ENCODE results near the gene LRP1. TPM values are rescaled to one million over a fixed set of nuclear protein-coding genes. Genes with fewer than 3 reads are reported as not detected.
A peak's percentile ranks its signal among the peaks of the same experiment; 100 is the strongest.

LRP1 gene
- total RNA-seq, 2 experiments from 2014 or later, result 1.1 to 4.4 TPM

GRCh38 chr12:57177354-57177753, 49.1 kb downstream of the LRP1 start:
- H4K20me1 ChIP-seq (ENCODE audit: insufficient read depth, low read length), result no peaks in the 10 kb centered on the region
- no peaks in the 10 kb centered on the region for H3K79me2 ChIP-seq (ENCODE audit: insufficient read depth, low read depth, low read length)
- no peak overlapping the region for H2AFZ ChIP-seq (ENCODE audit: low read length)
- POLR2A ChIA-PET, result no interaction called here
- H3K27ac ChIP-seq (ENCODE audit: low read depth, low read length, poor library complexity, severe bottlenecking), result no peak overlapping the region
- H3K4me1 ChIP-seq (ENCODE audit: insufficient read depth, low read length, poor library complexity, severe bottlenecking), result peaks cover 9% of the 10 kb centered on the region
- H3K4me2 ChIP-seq (ENCODE audit: low read length), result peak overlapping the region; percentile 26; the same call in 1 of the 2 replicates
- intact Hi-C loops (cut with micrococcal nuclease; ENCODE audit: unreplicated experiment), result no loop called here
- CTCF ChIA-PET (ENCODE audit: unreplicated experiment), result no interaction called here
- H3K4me3 ChIP-seq (ENCODE audit: low read depth, low read length, poor library complexity, severe bottlenecking), result no peak overlapping the region
- TF ChIP-seq CTCF (conservative IDR thresholded peaks at IDR 0.05; ENCODE audit: low read length), result no peak
- TF ChIP-seq EZH2phosphoT487 (IDR thresholded peaks at IDR 0.05; ENCODE audit: borderline replicate concordance, low read depth, low read length), result no peak
- DNase-seq (ENCODE audit: low spot score), result no peak
- no peaks in the 10 kb centered on the region for H3K9me2 ChIP-seq (ENCODE audit: insufficient read depth, low read length)
- H3K9me3 ChIP-seq (ENCODE audit: low read length), result no peaks in the 10 kb centered on the region
- H3K36me3 ChIP-seq (ENCODE audit: insufficient read depth, low read length), result no peaks in the 10 kb centered on the region
- BruUV-seq (replicated peaks), result no TSS peak

GRCh38 chr12:57178213-57178612, 49.9 kb downstream of the LRP1 start:
- no peak for TF ChIP-seq EZH2phosphoT487 (IDR thresholded peaks at IDR 0.05; ENCODE audit: borderline replicate concordance, low read depth, low read length)
- no peak for TF ChIP-seq CTCF (conservative IDR thresholded peaks at IDR 0.05; ENCODE audit: low read length)
- Histone ChIP-seq H3K4me1 (ENCODE audit: insufficient read depth, low read length, poor library complexity, severe bottlenecking) (peaks cover 9% of the 10 kb centered on the region), H3K9me2 (ENCODE audit: insufficient read depth, low read length) (no peaks in the 10 kb centered on the region), H2AFZ (ENCODE audit: low read length) (no peak overlapping the region), H3K4me2 (ENCODE audit: low read length) (peak overlapping the region; percentile 26; the same call in 1 of the 2 replicates), H3K9me3 (ENCODE audit: low read length) (no peaks in the 10 kb centered on the region), H4K20me1 (ENCODE audit: insufficient read depth, low read length) (no peaks in the 10 kb centered on the region), H3K27ac (ENCODE audit: low read depth, low read length, poor library complexity, severe bottlenecking) (no peak overlapping the region), H3K4me3 (ENCODE audit: low read depth, low read length, poor library complexity, severe bottlenecking) (no peak overlapping the region), H3K79me2 (ENCODE audit: insufficient read depth, low read depth, low read length) (no peaks in the 10 kb centered on the region), H3K36me3 (ENCODE audit: insufficient read depth, low read length) (no peaks in the 10 kb centered on the region)
- intact Hi-C loops (cut with micrococcal nuclease; ENCODE audit: unreplicated experiment), result no loop called here
- ChIA-PET POLR2A (no interaction called here), CTCF (ENCODE audit: unreplicated experiment) (interaction anchor here (0.6 kb wide), 1 partner anchor 50 kb away, joined by 4 read pairs; the partner anchor contains the start of gene LRP1)
- no TSS peak for BruUV-seq (replicated peaks)
- peak; percentile 16 for DNase-seq (ENCODE audit: low spot score)

- H3K4me2 ChIP-seq (ENCODE audit: low read length), result no peak overlapping the region
- BruUV-seq (replicated peaks), result no TSS peak
- peaks cover 9% of the 10 kb centered on the region for H3K4me1 ChIP-seq (ENCODE audit: insufficient read depth, low read length, poor library complexity, severe bottlenecking)
- DNase-seq (ENCODE audit: low spot score), result no peak
- H4K20me1 ChIP-seq (ENCODE audit: insufficient read depth, low read length), result no peaks in the 10 kb centered on the region
- intact Hi-C loops (cut with micrococcal nuclease; ENCODE audit: unreplicated experiment), result loop anchor here (5.0 kb wide), 2 partner anchors 112 to 172 kb away; partner anchors contain the start of gene ZBTB39
- H3K9me2 ChIP-seq (ENCODE audit: insufficient read depth, low read length), result no peaks in the 10 kb centered on the region
- no peak overlapping the region for H3K4me3 ChIP-seq (ENCODE audit: low read depth, low read length, poor library complexity, severe bottlenecking)
- no peaks in the 10 kb centered on the region for H3K9me3 ChIP-seq (ENCODE audit: low read length)
- POLR2A ChIA-PET, result no interaction called here
- no peaks in the 10 kb centered on the region for H3K36me3 ChIP-seq (ENCODE audit: insufficient read depth, low read length)
- TF ChIP-seq CTCF (conservative IDR thresholded peaks at IDR 0.05; ENCODE audit: low read length) (no peak), EZH2phosphoT487 (IDR thresholded peaks at IDR 0.05; ENCODE audit: borderline replicate concordance, low read depth, low read length) (no peak)
- no peaks in the 10 kb centered on the region for H3K79me2 ChIP-seq (ENCODE audit: insufficient read depth, low read depth, low read length)
- H2AFZ ChIP-seq (ENCODE audit: low read length), result no peak overlapping the region
- CTCF ChIA-PET (ENCODE audit: unreplicated experiment), result interaction anchor here (1.1 kb wide), 1 partner anchor 55 kb away, joined by 3 read pairs; no protein-coding TSS in a partner anchor
- H3K27ac ChIP-seq (ENCODE audit: low read depth, low read length, poor library complexity, severe bottlenecking), result no peak overlapping the region
Measured at GRCh38 chr12:57179331-57180086, 51.2 kb downstream of the LRP1 start.
